ENCODE data around the gene RMI1.
A peak's percentile ranks its signal among the peaks of the same experiment; 100 is the strongest.

Gene RMI1

DNA sequence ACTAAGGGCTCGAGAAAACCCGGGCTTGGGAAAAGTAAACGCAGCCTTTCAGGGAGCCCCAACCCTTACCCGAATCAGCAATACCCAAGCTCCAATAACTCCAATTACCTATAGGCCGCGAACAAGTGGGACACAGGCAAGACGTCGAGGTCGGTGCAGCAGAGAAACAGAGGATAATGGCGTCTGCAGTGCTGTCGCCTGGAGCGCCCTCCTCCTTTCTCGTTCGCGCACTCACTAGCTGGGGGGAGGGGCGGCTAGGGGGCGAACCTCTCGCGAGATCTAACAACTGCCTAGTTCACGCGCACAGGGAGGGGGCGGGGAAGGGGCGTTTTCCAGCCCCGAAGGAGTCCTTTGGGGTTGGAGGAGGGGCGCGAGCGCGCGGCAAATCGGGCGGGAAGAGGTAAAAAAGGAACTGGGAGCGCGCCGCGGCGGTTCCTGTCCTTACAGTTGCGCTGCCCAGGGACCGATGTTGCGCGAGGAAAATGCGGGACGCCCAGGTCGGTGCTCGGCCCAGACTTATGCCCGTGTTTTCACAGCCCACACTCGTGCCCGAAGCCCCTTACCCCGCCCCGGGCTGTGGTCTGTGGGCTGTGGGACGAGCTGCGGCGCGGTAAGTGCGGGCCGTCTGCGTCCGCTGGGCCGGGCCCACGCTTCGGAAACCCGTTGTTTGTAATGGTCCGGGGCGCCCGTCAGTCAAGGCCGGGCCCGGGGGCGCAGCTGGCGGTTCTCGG is at the start of gene RMI1:
Gene RMI1, plus strand, starts transcription at position 411 of the 731 bp plus-strand sequence. CDS start 20,182 bp downstream, outside the sequence.
- TF ChIP-seq, protein P1, sequence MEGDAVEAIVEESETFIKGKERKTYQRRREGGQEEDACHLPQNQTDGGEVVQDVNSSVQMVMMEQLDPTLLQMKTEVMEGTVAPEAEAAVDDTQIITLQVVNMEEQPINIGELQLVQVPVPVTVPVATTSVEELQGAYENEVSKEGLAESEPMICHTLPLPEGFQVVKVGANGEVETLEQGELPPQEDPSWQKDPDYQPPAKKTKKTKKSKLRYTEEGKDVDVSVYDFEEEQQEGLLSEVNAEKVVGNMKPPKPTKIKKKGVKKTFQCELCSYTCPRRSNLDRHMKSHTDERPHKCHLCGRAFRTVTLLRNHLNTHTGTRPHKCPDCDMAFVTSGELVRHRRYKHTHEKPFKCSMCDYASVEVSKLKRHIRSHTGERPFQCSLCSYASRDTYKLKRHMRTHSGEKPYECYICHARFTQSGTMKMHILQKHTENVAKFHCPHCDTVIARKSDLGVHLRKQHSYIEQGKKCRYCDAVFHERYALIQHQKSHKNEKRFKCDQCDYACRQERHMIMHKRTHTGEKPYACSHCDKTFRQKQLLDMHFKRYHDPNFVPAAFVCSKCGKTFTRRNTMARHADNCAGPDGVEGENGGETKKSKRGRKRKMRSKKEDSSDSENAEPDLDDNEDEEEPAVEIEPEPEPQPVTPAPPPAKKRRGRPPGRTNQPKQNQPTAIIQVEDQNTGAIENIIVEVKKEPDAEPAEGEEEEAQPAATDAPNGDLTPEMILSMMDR (conservative IDR thresholded peaks at IDR 0.05; ENCODE audit: low read length) = peak; percentile 21
- H3K4me3 ChIP-seq (ENCODE audit: low read length) = peak within 1 kb of the TSS; percentile 96
- DNase-seq (ENCODE audit: low read depth) = peak; percentile 97

DNA sequence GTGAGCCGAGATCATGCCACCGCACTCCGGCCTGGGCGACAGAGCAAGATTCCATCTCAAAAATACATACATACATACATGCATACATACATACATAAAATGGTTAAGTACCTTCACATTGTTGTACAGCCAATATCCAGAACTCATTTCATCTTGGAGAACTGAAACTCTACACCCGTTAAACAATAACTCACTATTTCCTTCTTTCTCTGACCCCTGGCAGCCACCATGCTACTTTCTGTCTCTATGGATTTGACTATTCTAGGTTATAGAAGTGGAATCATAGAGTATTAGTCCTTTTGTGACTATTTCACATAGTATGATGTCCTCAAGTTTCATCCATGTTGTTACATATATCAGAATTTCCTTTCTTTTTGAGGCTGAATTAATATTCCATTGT is 49.7 kb upstream of the RMI1 start:
- DNase-seq (ENCODE audit: low read depth) = no peak
- no peak overlapping the region for H3K4me3 ChIP-seq (ENCODE audit: low read length)
- TF ChIP-seq, protein P1 (conservative IDR thresholded peaks at IDR 0.05; ENCODE audit: low read length) = no peak

DNA sequence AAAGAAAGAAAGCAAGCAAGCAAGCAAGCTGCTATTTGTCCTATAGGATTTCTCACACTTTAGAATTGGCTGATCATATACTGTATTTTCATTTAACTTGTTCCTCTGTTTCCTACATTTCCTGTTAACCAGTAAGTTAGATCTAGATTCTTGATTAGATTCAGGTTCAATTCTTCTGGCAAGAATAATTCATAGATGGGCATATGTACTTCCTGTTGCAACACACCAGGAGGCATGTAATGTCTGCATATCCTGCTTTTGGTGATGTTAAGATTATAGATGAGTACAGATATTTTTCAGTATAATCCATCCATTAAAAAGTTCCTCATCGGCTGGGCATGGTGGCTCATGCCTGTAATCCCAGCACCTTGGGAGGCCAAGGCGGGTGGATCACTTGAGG is 48.6 kb upstream of the RMI1 start:
- no peak overlapping the region for H3K4me3 ChIP-seq (ENCODE audit: low read length)
- no peak for DNase-seq (ENCODE audit: low read depth)
- TF ChIP-seq, protein P1 (conservative IDR thresholded peaks at IDR 0.05; ENCODE audit: low read length) = no peak

DNA sequence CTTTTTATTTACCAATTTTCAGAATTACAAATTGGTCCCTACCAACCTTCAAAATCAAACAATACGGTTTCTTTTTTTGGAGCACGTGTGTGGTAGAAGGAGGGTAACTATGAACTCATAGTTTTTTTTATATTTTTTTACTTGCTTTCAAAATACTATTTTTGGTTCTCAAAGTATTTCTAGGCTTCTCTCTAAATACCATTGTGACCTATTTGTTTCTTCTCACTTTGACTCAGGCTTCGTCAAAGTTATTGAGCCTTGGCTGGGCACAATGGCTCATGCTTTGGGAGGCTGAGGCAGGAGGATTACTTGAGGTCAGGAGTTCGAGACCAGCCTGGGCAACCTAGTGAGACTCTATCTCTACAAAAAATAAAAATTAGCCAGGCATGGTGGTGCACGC is 47.8 kb upstream of the RMI1 start:
- TF ChIP-seq, protein P1 (conservative IDR thresholded peaks at IDR 0.05; ENCODE audit: low read length) = no peak
- DNase-seq (ENCODE audit: low read depth) = no peak
- no peak overlapping the region for H3K4me3 ChIP-seq (ENCODE audit: low read length)

DNA sequence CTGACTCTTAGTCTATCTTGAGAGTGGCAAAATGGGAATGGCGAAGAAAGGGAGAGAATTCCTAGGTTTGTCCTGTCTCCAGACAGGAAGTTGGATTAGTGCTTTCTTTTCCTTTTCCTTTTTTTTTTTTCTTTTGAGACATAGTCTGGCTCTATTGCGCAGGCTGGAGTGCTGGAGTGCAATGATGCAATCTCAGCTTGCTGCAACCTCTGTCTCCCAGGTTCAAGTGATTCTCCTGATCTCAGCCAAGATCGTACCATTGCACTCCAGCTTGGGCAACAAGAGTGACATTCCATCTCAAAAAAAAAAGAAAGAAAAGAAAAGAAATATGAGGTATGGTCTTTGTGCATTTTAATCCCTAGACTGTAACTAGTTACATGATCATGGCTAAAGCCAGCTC is 46.8 kb upstream of the RMI1 start:
- peak; percentile 81 for DNase-seq (ENCODE audit: low read depth)
- TF ChIP-seq, protein P1 (conservative IDR thresholded peaks at IDR 0.05; ENCODE audit: low read length) = no peak
- H3K4me3 ChIP-seq (ENCODE audit: low read length) = no peak overlapping the region

DNA sequence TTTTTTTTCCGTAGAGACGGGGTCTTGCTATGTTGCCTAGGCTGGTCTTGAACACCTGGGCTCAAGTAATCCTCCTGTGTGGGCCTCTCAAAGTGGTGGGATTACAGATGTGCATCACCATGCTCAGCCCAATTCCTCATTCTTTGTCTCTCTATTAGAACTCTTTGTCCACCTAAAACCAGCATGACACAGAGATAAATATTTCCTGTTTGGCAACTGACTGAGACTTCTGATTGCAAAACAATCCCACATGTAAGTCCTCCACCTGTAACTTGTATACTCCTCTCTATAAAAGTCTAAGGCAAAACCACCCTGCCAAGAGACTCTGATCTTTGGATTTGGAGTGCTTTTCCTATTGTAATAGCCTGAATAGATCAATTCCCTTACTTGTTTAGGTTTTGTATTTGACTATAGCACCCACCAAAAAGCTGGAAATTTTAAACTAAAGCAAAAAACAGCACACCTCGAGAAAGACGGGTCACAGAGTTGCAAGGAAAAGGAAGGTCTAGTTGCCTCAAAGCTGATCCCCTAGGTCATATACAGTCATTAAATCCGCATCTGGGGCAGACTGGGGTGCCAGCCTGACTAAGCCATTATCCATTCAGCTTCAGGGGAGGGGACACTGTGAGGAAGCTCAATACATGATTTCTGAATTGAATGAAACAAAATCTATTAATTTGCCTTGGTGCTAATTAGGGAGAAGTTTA is 45.9 kb upstream of the RMI1 start:
- peak; percentile 78 for DNase-seq (ENCODE audit: low read depth)
- TF ChIP-seq, protein P1 (conservative IDR thresholded peaks at IDR 0.05; ENCODE audit: low read length) = no peak
- H3K4me3 ChIP-seq (ENCODE audit: low read length) = no peak overlapping the region

All from AG10803 (cell line).